Muscle layer of duodenum (tissue), 2 donors: Measurements from ENCODE around the gene RTN4RL1.

Source experiments
- H3K27ac ChIP-seq: one replicate; pipeline ENCODE4 v1.7.0; 2013; ENCODE audit warnings: mild to moderate bottlenecking, low read length
- H3K27me3 ChIP-seq: one replicate; pipeline ENCODE4 v1.7.0; 2013; ENCODE audit warnings: low read depth, mild to moderate bottlenecking, control low read depth, low read length
- H3K36me3 ChIP-seq, 2 donors: one replicate each; pipeline ENCODE4 v1.7.0; 2013; ENCODE audit warnings: low read length in 2 of 2, control low read depth in 1 of 2, mild to moderate bottlenecking in 1 of 2; ENCODE audit not compliant: insufficient read depth in 2 of 2, control insufficient read depth in 1 of 2
- H3K4me1 ChIP-seq, 2 donors: one replicate each; pipeline ENCODE4 v1.7.0; 2013; ENCODE audit warnings: low read length in 2 of 2, mild to moderate bottlenecking in 2 of 2, control low read depth in 1 of 2, moderate library complexity in 1 of 2; ENCODE audit not compliant: insufficient read depth in 2 of 2, control insufficient read depth in 1 of 2
- H3K4me3 ChIP-seq, 2 donors: one replicate each; pipeline ENCODE4 v1.7.0; 2013; ENCODE audit warnings: low read length in 2 of 2, low read depth in 1 of 2, mild to moderate bottlenecking in 1 of 2
- H3K9me3 ChIP-seq, 2 donors: one replicate each; pipeline ENCODE4 v1.7.0; 2013; ENCODE audit warnings: low read length in 2 of 2, control low read depth in 1 of 2, mild to moderate bottlenecking in 1 of 2; ENCODE audit not compliant: control insufficient read depth in 1 of 2
- donor health status: healthy.

The RTN4RL1 gene

GRCh38 chr17:1937461-1937860 is 87.7 kb downstream of the RTN4RL1 start:
- Histone ChIP-seq H3K27me3 (no peaks in the 10 kb centered on the region), H3K4me1 (peaks cover 0 to 3% of the 10 kb centered on the region in 2 donors), H3K4me3 (no peak overlapping the region), H3K36me3 (no peaks in the 10 kb centered on the region), H3K9me3 (no peaks in the 10 kb centered on the region), H3K27ac (no peak overlapping the region)

- Histone ChIP-seq H3K36me3 (no peaks in the 10 kb centered on the region), H3K4me1 (peaks cover 0 to 9% of the 10 kb centered on the region in 2 donors), H3K27me3 (no peaks in the 10 kb centered on the region), H3K4me3 (no peak overlapping the region), H3K27ac (no peak overlapping the region), H3K9me3 (no peaks in the 10 kb centered on the region)
These were observed 88.4 kb downstream of the RTN4RL1 start for GRCh38 chr17:1936766-1937165.

GRCh38 chr17:1934901-1935300 is 90.2 kb downstream of the RTN4RL1 start:
- Histone ChIP-seq H3K4me1 (peaks cover 0 to 6% of the 10 kb centered on the region in 2 donors), H3K36me3 (no peaks in the 10 kb centered on the region), H3K27ac (no peak overlapping the region), H3K4me3 (no peak overlapping the region), H3K27me3 (no peaks in the 10 kb centered on the region), H3K9me3 (no peaks in the 10 kb centered on the region)

- H3K27ac ChIP-seq: no peak overlapping the region
- H3K9me3 ChIP-seq: no peaks in the 10 kb centered on the region
- H3K27me3 ChIP-seq: no peaks in the 10 kb centered on the region
- peaks cover 0 to 6% of the 10 kb centered on the region in 2 donors for H3K4me1 ChIP-seq
- H3K36me3 ChIP-seq: no peaks in the 10 kb centered on the region
- H3K4me3 ChIP-seq: no peak overlapping the region
These were observed 91.0 kb downstream of the RTN4RL1 start for GRCh38 chr17:1933875-1934715.

- Histone ChIP-seq H3K36me3 (no peaks in the 10 kb centered on the region), H3K27ac (no peak overlapping the region), H3K4me1 (peaks cover 0 to 6% of the 10 kb centered on the region in 2 donors), H3K27me3 (no peaks in the 10 kb centered on the region), H3K9me3 (no peaks in the 10 kb centered on the region), H3K4me3 (no peak overlapping the region)
These were observed 93.1 kb downstream of the RTN4RL1 start for GRCh38 chr17:1931844-1932579.

GRCh38 chr17:1930337-1930645 is 94.8 kb downstream of the RTN4RL1 start:
- Histone ChIP-seq H3K4me1 (peaks cover 0 to 6% of the 10 kb centered on the region in 2 donors), H3K4me3 (no peak overlapping the region), H3K27me3 (no peaks in the 10 kb centered on the region), H3K9me3 (no peaks in the 10 kb centered on the region), H3K36me3 (no peaks in the 10 kb centered on the region), H3K27ac (no peak overlapping the region)

GRCh38 chr17:1928976-1929375 is 96.2 kb downstream of the RTN4RL1 start:
- peaks cover 0 to 6% of the 10 kb centered on the region in 2 donors for H3K4me1 ChIP-seq
- no peaks in the 10 kb centered on the region for H3K27me3 ChIP-seq
- no peaks in the 10 kb centered on the region for H3K9me3 ChIP-seq
- no peak overlapping the region for H3K27ac ChIP-seq
- no peak overlapping the region for H3K4me3 ChIP-seq
- H3K36me3 ChIP-seq: no peaks in the 10 kb centered on the region

- H3K4me3 ChIP-seq: no peak overlapping the region
- peaks cover 5% of the 10 kb centered on the region for H3K27me3 ChIP-seq
- H3K36me3 ChIP-seq: no peaks in the 10 kb centered on the region
- no peaks in the 10 kb centered on the region for H3K4me1 ChIP-seq
- no peaks in the 10 kb centered on the region for H3K9me3 ChIP-seq
- no peak overlapping the region for H3K27ac ChIP-seq
These were observed 104.2 kb downstream of the RTN4RL1 start for GRCh38 chr17:1920948-1921351.

GRCh38 chr17:1919201-1919600 is 105.9 kb downstream of the RTN4RL1 start:
- no peak overlapping the region for H3K4me3 ChIP-seq
- H3K27me3 ChIP-seq: peaks cover 5% of the 10 kb centered on the region
- no peaks in the 10 kb centered on the region for H3K36me3 ChIP-seq
- no peak overlapping the region for H3K27ac ChIP-seq
- no peaks in the 10 kb centered on the region for H3K9me3 ChIP-seq
- no peaks in the 10 kb centered on the region for H3K4me1 ChIP-seq

GRCh38 chr17:1918346-1919162 is 106.6 kb downstream of the RTN4RL1 start:
- Histone ChIP-seq H3K9me3 (no peaks in the 10 kb centered on the region), H3K27ac (no peak overlapping the region), H3K4me1 (no peaks in the 10 kb centered on the region), H3K36me3 (no peaks in the 10 kb centered on the region), H3K27me3 (peaks cover 5% of the 10 kb centered on the region), H3K4me3 (no peak overlapping the region)
